ENCODE results near the gene ZBTB7A. TPM values are rescaled to one million over a fixed set of nuclear protein-coding genes. Genes with fewer than 3 reads are reported as not detected.
"Not testable (repeated sequence)": the region's sequence is repeated elsewhere in the genome, so short reads cannot be mapped to it uniquely, and the experiment has no call there.

ZBTB7A gene
- total and polyA plus RNA-seq, 12 donors: 4.5 to 77.2 (median 47.1) TPM

DNA sequence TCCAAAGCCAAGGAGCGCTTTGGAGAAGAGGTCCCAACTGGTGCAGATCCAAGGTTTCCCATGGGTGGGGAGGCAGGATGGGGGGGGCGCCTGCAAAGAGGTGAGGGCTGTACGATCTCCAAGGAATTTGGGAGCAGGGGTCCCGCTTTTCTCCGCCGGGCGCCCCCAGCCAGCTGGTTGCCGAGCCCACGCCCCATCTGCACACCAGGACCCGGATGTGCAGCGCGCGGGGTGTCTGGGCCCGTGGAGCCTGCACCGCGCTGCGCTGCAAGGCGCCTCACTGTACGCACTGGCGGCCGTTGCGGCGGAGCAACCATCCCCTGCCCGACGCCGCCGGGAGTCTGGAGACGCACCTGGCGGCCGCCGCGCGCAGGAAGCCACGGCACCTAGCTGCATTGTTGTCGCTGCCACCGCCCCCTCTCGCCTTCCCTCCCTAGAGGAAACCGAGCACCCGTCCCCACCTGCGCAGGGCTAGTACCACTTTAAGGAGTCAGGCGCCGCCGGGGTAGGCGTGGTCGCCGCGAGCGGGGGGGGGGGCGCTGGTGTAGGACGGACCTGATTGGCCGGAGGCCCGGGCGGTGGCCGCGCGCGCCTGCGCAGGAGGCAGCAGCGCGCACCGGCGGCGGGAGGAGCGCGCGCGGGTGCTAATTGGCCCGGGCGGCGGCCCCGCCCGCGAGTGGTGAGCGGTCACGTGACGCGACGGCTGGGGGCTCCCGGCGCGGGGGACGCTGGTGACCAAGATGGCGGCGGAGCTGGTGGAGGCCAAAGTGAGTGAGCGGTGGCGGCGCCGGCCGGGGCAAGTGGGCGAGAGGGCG, 59.5 kb downstream of the ZBTB7A start, which contains the start of gene PIAS4:
TSS of gene PIAS4 (plus strand) at position 716 of the 815 bp plus-strand sequence. CDS start at position 741, 25 bp downstream.
- peak; percentile 94 to 98 (median 96) for DNase-seq
- peak within 1 kb of the TSS in 4 of 5 donors; percentile 53 to 89 (median 78) for H3K27ac ChIP-seq
- peaks cover 0 to 10% of the 10 kb centered on the region in 2 donors for H3K36me3 ChIP-seq (replicated peaks in 1 of 2)
- intact Hi-C loops (cut with DNase I): loop anchor here in 1 of 2 donors (10.0 kb wide), 1 partner anchor 48 kb away; no protein-coding TSS in a partner anchor
- 0 to 1% (median 0%) methylated on average over 1 to 91 of the region's 91 CpGs for WGBS, 4 donors
- no peaks in the 10 kb centered on the region for H3K27me3 ChIP-seq
- H3K9me3 ChIP-seq (replicated peaks in 1 of 3): no peaks in the 10 kb centered on the region
- H3K4me1 ChIP-seq (replicated peaks in 1 of 2): peaks cover 31 to 40% of the 10 kb centered on the region in 2 donors
- peak within 1 kb of the TSS; percentile 33 to 95 (median 76) for H3K4me3 ChIP-seq
- TF ChIP-seq, protein P1, sequence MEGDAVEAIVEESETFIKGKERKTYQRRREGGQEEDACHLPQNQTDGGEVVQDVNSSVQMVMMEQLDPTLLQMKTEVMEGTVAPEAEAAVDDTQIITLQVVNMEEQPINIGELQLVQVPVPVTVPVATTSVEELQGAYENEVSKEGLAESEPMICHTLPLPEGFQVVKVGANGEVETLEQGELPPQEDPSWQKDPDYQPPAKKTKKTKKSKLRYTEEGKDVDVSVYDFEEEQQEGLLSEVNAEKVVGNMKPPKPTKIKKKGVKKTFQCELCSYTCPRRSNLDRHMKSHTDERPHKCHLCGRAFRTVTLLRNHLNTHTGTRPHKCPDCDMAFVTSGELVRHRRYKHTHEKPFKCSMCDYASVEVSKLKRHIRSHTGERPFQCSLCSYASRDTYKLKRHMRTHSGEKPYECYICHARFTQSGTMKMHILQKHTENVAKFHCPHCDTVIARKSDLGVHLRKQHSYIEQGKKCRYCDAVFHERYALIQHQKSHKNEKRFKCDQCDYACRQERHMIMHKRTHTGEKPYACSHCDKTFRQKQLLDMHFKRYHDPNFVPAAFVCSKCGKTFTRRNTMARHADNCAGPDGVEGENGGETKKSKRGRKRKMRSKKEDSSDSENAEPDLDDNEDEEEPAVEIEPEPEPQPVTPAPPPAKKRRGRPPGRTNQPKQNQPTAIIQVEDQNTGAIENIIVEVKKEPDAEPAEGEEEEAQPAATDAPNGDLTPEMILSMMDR (IDR thresholded peaks at IDR 0.05): peak in 1 of 6 experiments; percentile 23
- peak; percentile 39 to 71 for TF ChIP-seq POLR2A (IDR thresholded peaks at IDR 0.05)

DNA sequence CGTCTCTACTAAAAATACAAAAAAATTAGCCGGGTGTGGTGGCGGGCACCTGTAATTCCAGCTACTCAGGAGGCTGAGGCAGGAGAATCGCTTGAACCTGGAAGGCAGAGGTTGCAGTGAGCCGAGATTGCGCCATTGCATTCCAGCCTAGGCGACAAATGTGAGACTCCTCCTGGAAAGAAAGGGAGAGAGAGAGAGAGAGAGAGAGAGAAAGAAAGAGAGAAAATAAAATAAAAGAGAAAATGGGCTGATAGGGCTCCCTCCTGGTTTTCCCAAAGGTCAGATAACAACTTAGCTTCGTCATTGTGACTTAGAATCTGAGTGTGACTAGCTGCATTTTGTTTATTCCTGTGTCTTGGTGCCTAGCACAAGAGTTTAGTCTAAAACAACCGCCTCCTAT, 61.3 kb downstream of the ZBTB7A start:
- not testable (repeated sequence) for H3K9me3 ChIP-seq (replicated peaks in 1 of 3); H3K36me3 ChIP-seq (replicated peaks in 1 of 2); H3K4me3 ChIP-seq; H3K27ac ChIP-seq; DNase-seq; H3K27me3 ChIP-seq
- H3K4me1 ChIP-seq (replicated peaks in 1 of 2): peaks cover 30 to 31% of the 10 kb centered on the region in 2 donors
- WGBS, 4 donors: 94 to 97% (median 96%) methylated on average over 9 of the region's 9 CpGs
- intact Hi-C loops (cut with DNase I): loop anchor here in 1 of 2 donors (10.0 kb wide), 1 partner anchor 49 kb away; no protein-coding TSS in a partner anchor

DNA sequence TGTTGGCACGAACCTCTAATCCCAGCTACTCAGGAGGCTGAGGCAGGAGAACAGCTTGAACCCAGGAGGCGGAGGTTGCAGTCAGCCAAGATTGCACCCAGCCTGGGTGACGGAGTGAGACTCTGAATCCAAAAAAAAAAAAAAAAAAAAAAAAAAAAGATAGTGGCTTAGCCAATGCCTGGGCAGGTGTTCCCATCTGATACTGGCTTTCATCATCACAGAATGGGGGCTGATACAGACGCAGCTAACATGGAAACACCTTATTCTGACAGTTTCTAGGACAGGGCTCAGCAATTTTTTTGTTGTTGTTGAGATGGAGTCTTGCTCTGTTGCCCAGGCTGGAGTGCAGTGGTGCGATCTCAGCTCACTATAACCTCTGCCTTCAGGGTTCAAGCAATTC, 65.9 kb downstream of the ZBTB7A start:
- not testable (repeated sequence) for H3K4me1 ChIP-seq (replicated peaks in 1 of 2); H3K27me3 ChIP-seq; H3K4me3 ChIP-seq; H3K27ac ChIP-seq; H3K36me3 ChIP-seq (replicated peaks in 1 of 2); H3K9me3 ChIP-seq (replicated peaks in 1 of 3); DNase-seq
- WGBS, 4 donors: 89 to 95% (median 91%) methylated on average over 5 of the region's 5 CpGs
- intact Hi-C loops (cut with DNase I): loop anchor here in 1 of 2 donors (10.0 kb wide), 1 partner anchor 54 kb away; no protein-coding TSS in a partner anchor

DNA sequence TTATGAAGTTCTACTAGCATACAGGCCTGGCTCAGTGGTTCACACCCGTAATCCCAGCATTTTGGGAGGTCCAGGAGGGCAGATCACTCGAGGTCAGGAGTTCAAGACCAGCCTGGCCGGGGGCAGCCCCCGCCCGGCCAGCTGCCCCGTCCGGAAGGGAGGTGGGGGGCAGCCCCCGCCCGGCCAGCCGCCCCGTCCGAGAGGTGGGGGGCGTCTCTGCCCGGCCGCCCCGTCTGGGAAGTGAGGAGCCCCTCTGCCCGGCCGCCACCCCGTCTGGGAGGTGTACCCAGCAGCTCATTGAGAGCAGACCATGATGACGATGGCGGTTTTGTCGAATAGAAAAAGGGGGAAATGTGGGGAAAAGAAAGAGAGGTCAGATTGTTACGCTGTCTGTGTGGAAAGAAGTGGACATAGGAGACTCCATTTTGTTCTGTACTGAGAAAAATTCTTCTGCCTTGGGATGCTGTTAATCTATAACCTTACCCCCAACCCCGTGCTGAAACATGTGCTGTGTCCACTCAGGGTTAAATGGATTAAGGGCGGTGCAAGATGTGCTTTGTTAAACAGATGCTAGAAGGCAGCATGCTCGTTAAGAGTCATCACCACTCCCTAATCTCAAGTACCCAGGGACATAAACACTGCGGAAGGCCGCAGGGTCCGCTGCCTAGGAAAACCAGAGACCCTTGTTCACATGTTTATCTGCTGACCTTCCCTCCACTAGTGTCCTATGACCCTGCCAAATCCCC, 67.9 kb downstream of the ZBTB7A start:
- WGBS, 4 donors: 82 to 88% (median 86%) methylated on average over 22 to 29 of the region's 29 CpGs
- H3K4me3 ChIP-seq; H3K27ac ChIP-seq; H3K36me3 ChIP-seq (replicated peaks in 1 of 2); H3K9me3 ChIP-seq (replicated peaks in 1 of 3); H3K27me3 ChIP-seq; DNase-seq; H3K4me1 ChIP-seq (replicated peaks in 1 of 2): not testable (repeated sequence)
- intact Hi-C loops (cut with DNase I): loop anchor here in 1 of 2 donors (10.0 kb wide), 1 partner anchor 206 kb away; no protein-coding TSS in a partner anchor

DNA sequence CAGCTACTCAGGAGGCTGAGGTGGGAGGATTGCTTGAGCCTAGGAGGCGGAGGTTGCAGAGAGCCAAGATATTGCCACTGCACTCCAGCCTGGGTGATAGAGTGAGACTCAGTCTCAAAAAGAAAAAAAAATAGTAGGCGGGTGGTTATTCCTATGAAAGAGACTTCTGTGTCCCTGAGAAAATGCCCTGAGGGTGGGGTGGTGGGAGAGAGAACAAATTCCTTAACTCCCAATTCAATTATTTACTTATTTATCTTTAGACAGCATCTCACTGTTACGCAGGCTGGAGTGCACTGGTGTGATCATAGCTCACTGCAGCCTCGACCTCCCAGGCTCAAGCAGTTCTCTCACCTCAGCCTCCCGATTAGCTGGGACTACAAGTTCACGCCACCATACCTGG, 71.1 kb downstream of the ZBTB7A start:
- no peaks in the 10 kb centered on the region for H3K4me1 ChIP-seq (replicated peaks in 1 of 2)
- intact Hi-C loops (cut with DNase I): loop anchor here in 1 of 2 donors (10.0 kb wide), 1 partner anchor 209 kb away; no protein-coding TSS in a partner anchor
- no peaks in the 10 kb centered on the region for H3K9me3 ChIP-seq (replicated peaks in 1 of 3)
- H3K4me3 ChIP-seq: no peak overlapping the region
- WGBS, 4 donors: 77 to 90% (median 82%) methylated on average over 6 of the region's 6 CpGs
- TF ChIP-seq, protein P1 (IDR thresholded peaks at IDR 0.05): no peak
- no peak for TF ChIP-seq POLR2A (IDR thresholded peaks at IDR 0.05)
- H3K36me3 ChIP-seq (replicated peaks in 1 of 2): no peaks in the 10 kb centered on the region
- no peaks in the 10 kb centered on the region for H3K27me3 ChIP-seq
- H3K27ac ChIP-seq: no peak overlapping the region
- no peak for DNase-seq

Other genes with a start within 250 kb of the ZBTB7A start
- gene ZFR2, start 197.9 kb downstream of the ZBTB7A start, total RNA-seq: 1 to 10 TPM in 3 of 9 donors, under 1 TPM in 3, not detected in 3; 0.19 to 3.3 (median 1.2) TPM
- 10 to 100 TPM in 1 of 3 donors, 1 to 10 TPM in 1, under 1 TPM in 1; 0.90 to 13.2 (median 2.4) TPM for gene ZFR2, start 197.9 kb downstream of the ZBTB7A start, polyA plus RNA-seq
- gene ATCAY, start 186.2 kb downstream of the ZBTB7A start, total RNA-seq: 1 to 10 TPM in 4 of 9 donors, under 1 TPM in 1, not detected in 4; 0.72 to 9.3 (median 5.8) TPM
- 1 to 10 TPM; 1.6 to 6.3 (median 6.1) TPM for gene ATCAY, start 186.2 kb downstream of the ZBTB7A start, polyA plus RNA-seq
- gene NMRK2, start 133.8 kb downstream of the ZBTB7A start, total RNA-seq: 10 to 100 TPM in 1 of 9 donors, 1 to 10 TPM in 3, under 1 TPM in 1, not detected in 4; 0.36 to 14.7 (median 1.9) TPM
- gene NMRK2, start 133.8 kb downstream of the ZBTB7A start, polyA plus RNA-seq: 1 to 10 TPM; 1.3 to 2.3 (median 1.8) TPM
- gene DAPK3, start 95.8 kb downstream of the ZBTB7A start, total RNA-seq: 10 to 100 TPM; 27.2 to 83.2 (median 46.7) TPM
- gene DAPK3, start 95.8 kb downstream of the ZBTB7A start, polyA plus RNA-seq: 10 to 100 TPM; 17.6 to 79.0 (median 44.0) TPM
- 1,000 to 10,000 TPM; 1,439 to 3,482 (median 2,137) TPM for gene EEF2, start 81.4 kb downstream of the ZBTB7A start, total RNA-seq
- gene EEF2, start 81.4 kb downstream of the ZBTB7A start, polyA plus RNA-seq: 1,000 to 10,000 TPM in 2 of 3 donors, 100 to 1,000 TPM in 1; 752 to 2,793 (median 1,120) TPM
- 10 to 100 TPM; 16.6 to 40.7 (median 27.7) TPM for gene PIAS4, start 59.2 kb downstream of the ZBTB7A start, total RNA-seq
- 10 to 100 TPM; 13.7 to 22.3 (median 21.2) TPM for gene PIAS4, start 59.2 kb downstream of the ZBTB7A start, polyA plus RNA-seq
- 100 to 1,000 TPM in 7 of 9 donors, 10 to 100 TPM in 2; 81.5 to 188 (median 140) TPM for gene MAP2K2, start 57.2 kb upstream of the ZBTB7A start, total RNA-seq
- 100 to 1,000 TPM; 114 to 369 (median 336) TPM for gene MAP2K2, start 57.2 kb upstream of the ZBTB7A start, polyA plus RNA-seq
- 10 to 100 TPM in 1 of 9 donors, 1 to 10 TPM in 2, under 1 TPM in 3, not detected in 3; 0.38 to 30.4 (median 1.4) TPM for gene CREB3L3, start 86.7 kb upstream of the ZBTB7A start, total RNA-seq
- gene CREB3L3, start 86.7 kb upstream of the ZBTB7A start, polyA plus RNA-seq: 1 to 10 TPM in 2 of 3 donors, under 1 TPM in 1; 0.60 to 4.4 (median 1.0) TPM
- 10 to 100 TPM in 8 of 9 donors, 1 to 10 TPM in 1; 7.8 to 39.2 (median 21.9) TPM for gene SIRT6, start 115.7 kb upstream of the ZBTB7A start, total RNA-seq
- gene SIRT6, start 115.7 kb upstream of the ZBTB7A start, polyA plus RNA-seq: 10 to 100 TPM in 2 of 3 donors, 1 to 10 TPM in 1; 2.8 to 72.8 (median 53.7) TPM
- gene ANKRD24, start 115.8 kb upstream of the ZBTB7A start, total RNA-seq: 1 to 10 TPM; 1.1 to 9.9 (median 3.2) TPM
- 10 to 100 TPM in 2 of 3 donors, 1 to 10 TPM in 1; 1.1 to 17.2 (median 14.7) TPM for gene ANKRD24, start 115.8 kb upstream of the ZBTB7A start, polyA plus RNA-seq
- 10 to 100 TPM in 3 of 9 donors, 1 to 10 TPM in 5, under 1 TPM in 1; 0.44 to 18.0 (median 7.5) TPM for gene EBI3, start 162.6 kb upstream of the ZBTB7A start, total RNA-seq
- gene EBI3, start 162.6 kb upstream of the ZBTB7A start, polyA plus RNA-seq: 1 to 10 TPM; 1.4 to 5.7 (median 4.7) TPM
- 10 to 100 TPM; 14.0 to 34.4 (median 23.9) TPM for gene YJU2, start 180.2 kb upstream of the ZBTB7A start, total RNA-seq
- 10 to 100 TPM; 19.9 to 81.2 (median 45.3) TPM for gene YJU2, start 180.2 kb upstream of the ZBTB7A start, polyA plus RNA-seq
- gene SHD, start 212.4 kb upstream of the ZBTB7A start, total RNA-seq: 1 to 10 TPM in 2 of 9 donors, under 1 TPM in 1, not detected in 6; 0.67 to 4.1 (median 1.8) TPM
- gene SHD, start 212.4 kb upstream of the ZBTB7A start, polyA plus RNA-seq: under 1 TPM; 0.07 to 0.80 (median 0.24) TPM
- under 1 TPM in 1 of 9 donors, not detected in 8; 0.25 TPM for gene TMIGD2, start 235.5 kb upstream of the ZBTB7A start, total RNA-seq
- gene TMIGD2, start 235.5 kb upstream of the ZBTB7A start, polyA plus RNA-seq: under 1 TPM in 2 of 3 donors, not detected in 1; 0.17 to 0.24 TPM
- gene FSD1, start 237.7 kb upstream of the ZBTB7A start, total RNA-seq: 1 to 10 TPM in 4 of 9 donors, under 1 TPM in 2, not detected in 3; 0.34 to 2.4 (median 1.1) TPM
- 1 to 10 TPM in 2 of 3 donors, under 1 TPM in 1; 0.46 to 7.2 (median 3.0) TPM for gene FSD1, start 237.7 kb upstream of the ZBTB7A start, polyA plus RNA-seq

Data from adrenal gland (tissue), 12 donors.